ENCODE measurements around the gene CRIM1. TPM values are rescaled to one million over a fixed set of nuclear protein-coding genes. Genes with fewer than 3 reads are reported as not detected.

Gene CRIM1
- total RNA-seq, 1 experiment from 2014 or later, result 27.6 TPM

GRCh38 chr2:36528274-36528673 is 172.7 kb downstream of the CRIM1 start:
- H3K4me2 ChIP-seq (ENCODE audit: insufficient read depth, insufficient read length, low read length), result no peak overlapping the region
- Mint-ChIP-seq H3K9me3 (no peaks in the 10 kb centered on the region), H3K27me3 (ENCODE audit: low read depth) (no peaks in the 10 kb centered on the region), H3K4me3 (no peak overlapping the region), H3K4me1 (peaks cover 10 to 11% of the 10 kb centered on the region in 2 experiments), H3K27ac (peak overlapping the region in 1 of 3 experiments; percentile 2; a peak in 1 of 7 replicates), H3K36me3 (ENCODE audit: insufficient read depth in 1 of 3, low read depth in 3 of 3) (peaks cover 6 to 24% (median 21%) of the 10 kb centered on the region in 3 experiments; a peak in 6 of 7 replicates)
- H2AK5ac ChIP-seq (ENCODE audit: insufficient read length, low read length), result no peak overlapping the region
- no CpG with 5 or more reads among the region's 4 CpGs for WGBS (ENCODE audit: extremely low coverage, insufficient read length, low lambda C conversion rate)
- H3K27me3 ChIP-seq (ENCODE audit: insufficient read depth, low read length), result no peaks in the 10 kb centered on the region
- no peak overlapping the region for H4K91ac ChIP-seq (ENCODE audit: insufficient read length, low read depth, low read length)
- no peak overlapping the region for H2BK12ac ChIP-seq (ENCODE audit: insufficient read length, low read depth, low read length)
- H3K79me2 ChIP-seq (ENCODE audit: insufficient read depth, low read length), result no peaks in the 10 kb centered on the region
- no peaks in the 10 kb centered on the region for H3K23me2 ChIP-seq (ENCODE audit: insufficient read length, low read depth, low read length, poor library complexity, severe bottlenecking)
- H3K79me1 ChIP-seq (ENCODE audit: insufficient read depth, low read depth, low read length, poor library complexity, severe bottlenecking), result no peaks in the 10 kb centered on the region
- H3K4me1 ChIP-seq (ENCODE audit: insufficient read depth, low read length), result no peaks in the 10 kb centered on the region
- H4K8ac ChIP-seq (replicated peaks; ENCODE audit: insufficient read length, low read depth, low read length), result no peak overlapping the region
- no peaks in the 10 kb centered on the region for H3K9me3 ChIP-seq (ENCODE audit: control insufficient read depth, low read depth, low read length)
- H4K20me1 ChIP-seq (ENCODE audit: control insufficient read depth, insufficient read depth, insufficient read length), result no peaks in the 10 kb centered on the region
- no peak overlapping the region for H2BK15ac ChIP-seq (ENCODE audit: low read depth, low read length)
- H3K23ac ChIP-seq (ENCODE audit: insufficient read length, low read depth, low read length), result no peak overlapping the region
- no peak overlapping the region for H2BK5ac ChIP-seq (ENCODE audit: insufficient read length, low read length)
- no peak overlapping the region for H3K14ac ChIP-seq (ENCODE audit: insufficient read depth, low read length)
- H4K5ac ChIP-seq (ENCODE audit: insufficient read length, low read depth, low read length), result no peak overlapping the region
- H3K4ac ChIP-seq (ENCODE audit: low read depth, low read length), result no peak overlapping the region
- TF ChIP-seq CTCF (conservative IDR thresholded peaks at IDR 0.05), result no peak
- H3K18ac ChIP-seq (ENCODE audit: insufficient read length, low read depth, low read length), result no peak overlapping the region
- no peak overlapping the region for H3K27ac ChIP-seq (ENCODE audit: insufficient read length, low read depth, low read length)
- no peak overlapping the region for H2AFZ ChIP-seq (ENCODE audit: low read length)
- no peak for DNase-seq
- no peak overlapping the region for H3K9ac ChIP-seq (ENCODE audit: extremely low read depth, insufficient read length, low read length)
- no peak overlapping the region for H2BK20ac ChIP-seq (ENCODE audit: low read depth, low read length, poor library complexity, severe bottlenecking)
- no peak overlapping the region for H2BK120ac ChIP-seq (ENCODE audit: low read depth, low read length, poor library complexity, severe bottlenecking)
- no peak overlapping the region for H3K56ac ChIP-seq (ENCODE audit: insufficient read length, low read depth, low read length)
- H3T11ph ChIP-seq (ENCODE audit: low read length), result no peak overlapping the region
